ENCODE measurements around the gene OPRD1. TPM values are rescaled to one million over a fixed set of nuclear protein-coding genes. Genes with fewer than 3 reads are reported as not detected.

OPRD1 gene
- total RNA-seq, 1 donor from 2014 or later = not detected

Other genes starting within 250 kb of the OPRD1 start
- gene RAB42, start 219.9 kb upstream of the OPRD1 start, total RNA-seq = 1.5 TPM
- gene TAF12, start 169.1 kb upstream of the OPRD1 start, total RNA-seq = 31.4 TPM
- gene RNU11, start 163.6 kb upstream of the OPRD1 start, total RNA-seq = not detected
- 6.7 TPM for gene GMEB1, start 143.4 kb upstream of the OPRD1 start, total RNA-seq
- gene YTHDF2, start 75.2 kb upstream of the OPRD1 start, total RNA-seq = 36.0 TPM
- gene EPB41, start 102.4 kb downstream of the OPRD1 start, total RNA-seq = 24.9 TPM

All from left ventricle myocardium superior (tissue), 1 donor.